ENCODE measurements around the gene POLR3K. TPM values are rescaled to one million over a fixed set of nuclear protein-coding genes. Genes with fewer than 3 reads are reported as not detected.
"Not testable (repeated sequence)": the region's sequence is repeated elsewhere in the genome, so short reads cannot be mapped to it uniquely, and the experiment has no call there.

POLR3K gene
- total RNA-seq, 2 experiments from 2014 or later = 31.5 to 35.8 TPM

GRCh38 chr16:33154-33876 lies 20.1 kb downstream of the POLR3K start:
- H3K4me3 Mint-ChIP-seq; POLR2A ChIA-PET; DNase-seq; CTCF ChIA-PET; H3K27me3 Mint-ChIP-seq; H3K36me3 Mint-ChIP-seq (ENCODE audit: low read depth); H3K9me3 Mint-ChIP-seq; H3K27ac Mint-ChIP-seq: not testable (repeated sequence)
- H3K4me1 Mint-ChIP-seq = peaks cover 14% of the 10 kb centered on the region

GRCh38 chr16:30627-31026 lies 22.8 kb downstream of the POLR3K start:
- H3K27ac Mint-ChIP-seq; H3K9me3 Mint-ChIP-seq; CTCF ChIA-PET; H3K27me3 Mint-ChIP-seq; H3K4me1 Mint-ChIP-seq; H3K36me3 Mint-ChIP-seq (ENCODE audit: low read depth); H3K4me3 Mint-ChIP-seq; POLR2A ChIA-PET; DNase-seq: not testable (repeated sequence)

- H3K4me3 Mint-ChIP-seq; H3K4me1 Mint-ChIP-seq; DNase-seq; H3K9me3 Mint-ChIP-seq; H3K36me3 Mint-ChIP-seq (ENCODE audit: low read depth); POLR2A ChIA-PET; H3K27me3 Mint-ChIP-seq; CTCF ChIA-PET; H3K27ac Mint-ChIP-seq: not testable (repeated sequence)
Observed at GRCh38 chr16:25926-26348, 27.5 kb downstream of the POLR3K start.

- H3K27me3 Mint-ChIP-seq; H3K4me1 Mint-ChIP-seq; DNase-seq; H3K9me3 Mint-ChIP-seq; CTCF ChIA-PET; POLR2A ChIA-PET; H3K4me3 Mint-ChIP-seq; H3K36me3 Mint-ChIP-seq (ENCODE audit: low read depth); H3K27ac Mint-ChIP-seq: not testable (repeated sequence)
Observed at GRCh38 chr16:24151-24550, 29.3 kb downstream of the POLR3K start.

- POLR2A ChIA-PET; H3K27me3 Mint-ChIP-seq; DNase-seq; H3K4me3 Mint-ChIP-seq; H3K9me3 Mint-ChIP-seq; H3K36me3 Mint-ChIP-seq (ENCODE audit: low read depth); CTCF ChIA-PET; H3K4me1 Mint-ChIP-seq; H3K27ac Mint-ChIP-seq: not testable (repeated sequence)
Observed at GRCh38 chr16:20886-21285, 32.5 kb downstream of the POLR3K start.

GRCh38 chr16:17062-17765 lies 36.2 kb downstream of the POLR3K start:
- H3K27ac Mint-ChIP-seq; H3K36me3 Mint-ChIP-seq (ENCODE audit: low read depth); DNase-seq; H3K4me3 Mint-ChIP-seq; H3K4me1 Mint-ChIP-seq; H3K27me3 Mint-ChIP-seq; H3K9me3 Mint-ChIP-seq; CTCF ChIA-PET; POLR2A ChIA-PET: not testable (repeated sequence)

GRCh38 chr16:10772-11171 lies 42.6 kb downstream of the POLR3K start:
- peak; percentile 91 for DNase-seq
- H3K9me3 Mint-ChIP-seq; H3K4me1 Mint-ChIP-seq; POLR2A ChIA-PET; H3K27me3 Mint-ChIP-seq; H3K36me3 Mint-ChIP-seq (ENCODE audit: low read depth); H3K27ac Mint-ChIP-seq; CTCF ChIA-PET; H3K4me3 Mint-ChIP-seq: not testable (repeated sequence)

- Mint-ChIP-seq H3K27me3 (no peaks in the 10 kb centered on the region), H3K9me3 (no peaks in the 10 kb centered on the region), H3K36me3 (ENCODE audit: low read depth) (no peaks in the 10 kb centered on the region), H3K27ac (no peak overlapping the region), H3K4me3 (peak overlapping the region; percentile 36), H3K4me1 (no peaks in the 10 kb centered on the region)
- ChIA-PET POLR2A (no interaction called here), CTCF (no interaction called here)
- DNase-seq = no peak
Observed at GRCh38 chr16:9903-10665, 43.3 kb downstream of the POLR3K start.

Small RNAs within 50 kb of the gene (microRNA-seq; reads per million reads assigned to microRNA genes)
- not detected for gene MIR6859-4 (ENCODE audit: borderline microRNAs expressed, borderline replicate concordance)

Other genes starting within 250 kb of the POLR3K start
- gene SNRNP25, start 220 bp upstream of the POLR3K start, total RNA-seq = 10 to 100 TPM; 41.1 to 45.6 TPM
- gene RHBDF1, start 19.0 kb upstream of the POLR3K start, total RNA-seq = under 1 TPM in 1 of 2 experiments, not detected in 1; 0.10 TPM
- gene MPG, start 24.6 kb upstream of the POLR3K start, total RNA-seq = 10 to 100 TPM; 47.2 to 52.6 TPM
- gene NPRL3, start 85.1 kb upstream of the POLR3K start, total RNA-seq = 10 to 100 TPM; 37.7 to 38.9 TPM
- not detected for gene HBZ, start 99.0 kb upstream of the POLR3K start, total RNA-seq
- not detected for gene HBM, start 112.4 kb upstream of the POLR3K start, total RNA-seq
- gene HBA2, start 119.3 kb upstream of the POLR3K start, total RNA-seq = under 1 TPM in 1 of 2 experiments, not detected in 1; 0.40 TPM
- gene HBA1, start 123.1 kb upstream of the POLR3K start, total RNA-seq = not detected
- not detected for gene HBQ1, start 126.9 kb upstream of the POLR3K start, total RNA-seq
- 10 to 100 TPM; 52.6 to 53.7 TPM for gene LUC7L, start 175.8 kb upstream of the POLR3K start, total RNA-seq
- 10 to 100 TPM; 16.0 to 19.6 TPM for gene FAM234A, start 181.2 kb upstream of the POLR3K start, total RNA-seq
- not detected for gene RGS11, start 222.3 kb upstream of the POLR3K start, total RNA-seq
- gene ARHGDIG, start 227.0 kb upstream of the POLR3K start, total RNA-seq = not detected
- not detected for gene PDIA2, start 229.6 kb upstream of the POLR3K start, total RNA-seq